Spleen (tissue), 11 donors: ENCODE measurements around the gene SVOP. TPM values are rescaled to one million over a fixed set of nuclear protein-coding genes. Genes with fewer than 3 reads are reported as not detected.

Experiments
- DNase-seq: peaks from one replicate; pipeline ENCODE4 v3.0.0-alpha.2; 2020
- H3K27ac ChIP-seq, 8 donors: fragments of 200-600 bp; sonication (generic) in 7 of 8; 1 replicate in 4 of 8; 2 replicates in 4 of 8; pipeline versions ENCODE4 v1.5.0 to v1.8.0; 2016 to 2021; ENCODE audit warnings: inconsistent platforms in 4 of 8, mild to moderate bottlenecking in 4 of 8, moderate library complexity in 1 of 8
- H3K27me3 ChIP-seq, 7 donors: fragments of 200-600 bp; sonication (generic) in 6 of 7; replicated peaks in 1 of 7; 1 replicate in 4 of 7; 2 replicates in 3 of 7; pipeline versions ENCODE4 v1.5.0 to v1.8.0; 2016 to 2021; ENCODE audit warnings: inconsistent platforms in 3 of 7, mild to moderate bottlenecking in 1 of 7
- H3K36me3 ChIP-seq, 6 donors: fragments of 200-600 bp; sonication (generic) in 5 of 6; 1 replicate in 4 of 6; 2 replicates in 2 of 6; pipeline versions ENCODE4 v1.5.0 to v1.8.0; 2016 to 2021; ENCODE audit warnings: inconsistent platforms in 2 of 6
- H3K4me1 ChIP-seq, 6 donors: fragments of 200-600 bp; sonication (generic) in 5 of 6; 1 replicate in 3 of 6; 2 replicates in 3 of 6; pipeline versions ENCODE4 v1.5.0 to v1.8.0; 2016 to 2021; ENCODE audit warnings: inconsistent platforms in 3 of 6
- H3K4me3 ChIP-seq, 8 donors: fragments of 200-600 bp; sonication (generic) in 7 of 8; 1 replicate in 4 of 8; 2 replicates in 4 of 8; pipeline versions ENCODE4 v1.5.0 to v1.8.0; 2016 to 2021; ENCODE audit warnings: inconsistent platforms in 4 of 8, mild to moderate bottlenecking in 4 of 8, moderate library complexity in 2 of 8
- H3K9me3 ChIP-seq, 8 donors: fragments of 200-600 bp; sonication (generic) in 7 of 8; 1 replicate in 4 of 8; 2 replicates in 4 of 8; pipeline versions ENCODE4 v1.5.0 to v1.8.0; 2016 to 2021; ENCODE audit warnings: inconsistent platforms in 4 of 8
- POLR2A ChIP-seq, 3 donors: fragments of 450-650 bp; IDR thresholded peaks; one replicate each; pipeline ENCODE4 v1.5.1; 2017; ENCODE audit warnings: antibody characterized with exemption in 3 of 3, mild to moderate bottlenecking in 1 of 3
- POLR2AphosphoS5 ChIP-seq, 3 donors: sonication (generic); formaldehyde crosslinking; IDR thresholded peaks; one replicate each; pipeline ENCODE4 v1.5.1; 2017; ENCODE audit warnings: antibody characterized with exemption in 3 of 3
- WGBS, 5 donors: extraction: QIAGEN DNeasy Blood & Tissue Kit in 3 of 5; methylation state at CpG; one replicate each; pipeline versions ENCODE4 v1.1.5 to v1.1.7; 2013 to 2018; 5-methylcytosine and 5-hydroxymethylcytosine counted together
- intact Hi-C: fragments of 100-400 bp; cut with DNase I; formaldehyde crosslinking; loops from one replicate; pipeline ENCODE4 v1.15.0; 2023; ENCODE audit warnings: low total_unique reads
- polyA plus RNA-seq, 3 donors: library from polyadenylated mRNA; stranded (reverse); fragments of 200-250 nt; gene quantifications; one replicate each; pipeline ENCODE4 v1.2.1, GENCODE V29; 2013
- total RNA-seq, 7 donors: library from RNA; depleted of rRNA in 3 of 7; stranded (reverse); fragments of >200 nt in 3 of 7; fragmentation: NEBNext Ultra II Directional in 4 of 7; extraction: Animal tissue kit (Norgen Biotek cat#: 25700) in 4 of 7; gene quantifications; one replicate each; pipeline versions ENCODE4 v1.1.0 to v1.2.1, GENCODE V29; 2016 to 2021
- TF ChIP-seq, protein P1 (sequence below), 11 experiments: fragments of 200-600 bp in 7 of 11; fragments of 450-650 bp in 4 of 11; sonication (generic) in 4 of 11; IDR thresholded peaks in 8 of 11; conservative IDR thresholded peaks in 3 of 11; 1 replicate in 7 of 11; 2 replicates in 4 of 11; pipeline versions ENCODE4 v1.4.0 to v1.8.0; 2016 to 2021; ENCODE audit warnings: antibody characterized with exemption in 11 of 11, inconsistent platforms in 4 of 11, mild to moderate bottlenecking in 1 of 11
- donor health status: healthy with polysubstance abuse.
- donor health status: DM: no; HTN: no; CAD: no; lungs with moderate emphysema.
- donor health status: DM: no; HTN: no; CAD: no.
- donor health status: Bipolar disorder and iron deficiency.
- donor health status: healthy.
- donor health status: DM: no; HTN: no; CAD: no.
- donor health status: DM: yes; HTN: yes; CAD: no.

Gene SVOP
- total and polyA plus RNA-seq, 10 donors, result not detected

DNA sequence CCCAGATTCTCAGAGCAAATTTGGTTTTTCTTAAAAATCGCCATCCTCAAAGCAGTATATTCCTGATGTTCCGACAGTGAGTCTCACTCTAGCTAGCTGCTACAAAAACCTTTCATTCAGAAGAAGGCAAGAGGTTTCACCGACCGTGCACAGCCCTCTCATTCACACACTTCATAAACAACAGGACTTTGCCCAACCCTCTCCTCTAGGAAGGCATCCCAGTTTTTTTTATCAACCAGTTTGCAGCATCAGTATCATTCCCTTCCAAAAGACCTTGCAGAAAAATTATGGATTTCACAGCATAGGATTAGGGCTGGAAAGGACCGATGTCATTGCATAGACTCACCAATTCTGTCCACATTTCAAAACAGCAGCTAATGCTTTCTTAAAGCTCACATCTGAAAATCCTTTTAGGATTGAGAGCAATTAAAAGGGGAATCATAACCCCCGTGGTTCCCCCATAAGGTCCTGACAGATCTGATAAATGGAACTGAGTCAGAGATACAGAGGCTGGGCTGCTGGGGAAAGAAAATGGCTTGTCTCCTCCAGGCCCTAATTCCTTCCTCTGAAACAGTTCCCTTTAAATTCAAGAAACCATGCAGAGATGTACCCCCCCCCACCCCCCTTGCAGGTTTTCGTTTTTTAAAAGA, 597 bp downstream of the SVOP start:
- Histone ChIP-seq H3K27ac (no peak overlapping the region), H3K36me3 (no peaks in the 10 kb centered on the region), H3K4me1 (peaks cover 0 to 8% (median 4%) of the 10 kb centered on the region in 6 donors), H3K4me3 (no peak overlapping the region), H3K9me3 (no peaks in the 10 kb centered on the region), H3K27me3 (peaks cover 0 to 63% (median 9%) of the 10 kb centered on the region in 7 donors)
- DNase-seq, result no peak
- 61 to 66% (median 62%) methylated on average over 7 of the region's 7 CpGs for WGBS, 5 donors
- intact Hi-C loops, result no loop called here
- TF ChIP-seq, protein P1, sequence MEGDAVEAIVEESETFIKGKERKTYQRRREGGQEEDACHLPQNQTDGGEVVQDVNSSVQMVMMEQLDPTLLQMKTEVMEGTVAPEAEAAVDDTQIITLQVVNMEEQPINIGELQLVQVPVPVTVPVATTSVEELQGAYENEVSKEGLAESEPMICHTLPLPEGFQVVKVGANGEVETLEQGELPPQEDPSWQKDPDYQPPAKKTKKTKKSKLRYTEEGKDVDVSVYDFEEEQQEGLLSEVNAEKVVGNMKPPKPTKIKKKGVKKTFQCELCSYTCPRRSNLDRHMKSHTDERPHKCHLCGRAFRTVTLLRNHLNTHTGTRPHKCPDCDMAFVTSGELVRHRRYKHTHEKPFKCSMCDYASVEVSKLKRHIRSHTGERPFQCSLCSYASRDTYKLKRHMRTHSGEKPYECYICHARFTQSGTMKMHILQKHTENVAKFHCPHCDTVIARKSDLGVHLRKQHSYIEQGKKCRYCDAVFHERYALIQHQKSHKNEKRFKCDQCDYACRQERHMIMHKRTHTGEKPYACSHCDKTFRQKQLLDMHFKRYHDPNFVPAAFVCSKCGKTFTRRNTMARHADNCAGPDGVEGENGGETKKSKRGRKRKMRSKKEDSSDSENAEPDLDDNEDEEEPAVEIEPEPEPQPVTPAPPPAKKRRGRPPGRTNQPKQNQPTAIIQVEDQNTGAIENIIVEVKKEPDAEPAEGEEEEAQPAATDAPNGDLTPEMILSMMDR (IDR thresholded peaks at IDR 0.05 in 8 of 11, conservative IDR thresholded peaks at IDR 0.05 in 3 of 11), result no peak
- TF ChIP-seq POLR2A (IDR thresholded peaks at IDR 0.05), result no peak
- TF ChIP-seq POLR2AphosphoS5 (IDR thresholded peaks at IDR 0.05), result no peak

DNA sequence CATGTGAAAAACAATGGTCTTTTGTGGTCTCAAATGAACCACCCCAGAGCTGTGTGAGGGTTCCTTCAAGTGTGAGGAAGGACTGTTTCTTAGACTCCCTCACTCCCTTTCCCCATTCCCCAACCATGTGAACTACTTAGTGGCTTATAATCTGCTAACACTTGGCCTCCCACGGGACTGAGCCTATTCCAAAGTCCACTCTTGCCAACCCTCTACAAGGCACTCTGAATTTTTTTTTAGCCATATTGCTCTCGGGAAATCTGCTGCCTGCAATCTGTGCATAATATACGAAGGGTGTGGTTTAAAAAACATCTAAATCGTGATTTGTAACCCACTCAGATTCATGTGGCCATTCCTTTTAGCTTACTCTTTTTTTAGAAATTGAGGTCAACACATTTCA, 2.6 kb downstream of the SVOP start:
- no peak overlapping the region for H3K27ac ChIP-seq
- H3K27me3 ChIP-seq, result peaks cover 0 to 77% (median 15%) of the 10 kb centered on the region in 7 donors
- WGBS, 5 donors, result 69 to 84% (median 74%) methylated on average over 4 of the region's 4 CpGs
- H3K4me3 ChIP-seq, result no peak overlapping the region
- peaks cover 0 to 8% (median 4%) of the 10 kb centered on the region in 6 donors for H3K4me1 ChIP-seq
- TF ChIP-seq POLR2AphosphoS5 (IDR thresholded peaks at IDR 0.05), result no peak
- TF ChIP-seq POLR2A (IDR thresholded peaks at IDR 0.05), result no peak
- TF ChIP-seq, protein P1 (IDR thresholded peaks at IDR 0.05 in 8 of 11, conservative IDR thresholded peaks at IDR 0.05 in 3 of 11), result no peak
- DNase-seq, result no peak
- no peaks in the 10 kb centered on the region for H3K9me3 ChIP-seq
- H3K36me3 ChIP-seq, result no peaks in the 10 kb centered on the region
- intact Hi-C loops, result no loop called here

DNA sequence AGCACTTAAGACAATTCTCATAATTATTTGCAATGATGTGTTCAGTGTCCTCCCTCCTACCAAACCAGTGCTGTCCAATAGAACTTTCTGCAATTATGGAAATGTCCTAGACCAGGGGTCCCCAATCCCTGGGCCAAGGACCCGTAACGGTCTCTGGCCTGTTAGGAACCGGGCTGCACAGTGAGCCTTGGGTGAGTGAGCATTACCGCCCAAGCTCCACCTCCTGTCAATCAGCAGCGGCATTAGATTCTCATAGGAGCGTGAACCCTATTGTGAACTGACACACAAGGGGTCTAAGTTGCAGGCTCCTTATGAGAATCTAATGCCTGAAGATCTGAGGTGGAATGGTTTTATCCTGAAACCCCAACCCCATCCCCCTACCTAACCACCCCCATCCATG, 3.9 kb downstream of the SVOP start:
- no peak overlapping the region for H3K27ac ChIP-seq
- TF ChIP-seq, protein P1 (IDR thresholded peaks at IDR 0.05 in 8 of 11, conservative IDR thresholded peaks at IDR 0.05 in 3 of 11), result no peak
- TF ChIP-seq POLR2A (IDR thresholded peaks at IDR 0.05) (no peak), POLR2AphosphoS5 (IDR thresholded peaks at IDR 0.05) (no peak)
- no peak overlapping the region for H3K4me3 ChIP-seq
- H3K36me3 ChIP-seq, result no peaks in the 10 kb centered on the region
- no peaks in the 10 kb centered on the region for H3K9me3 ChIP-seq
- H3K4me1 ChIP-seq, result peaks cover 0 to 8% (median 4%) of the 10 kb centered on the region in 6 donors
- WGBS, 5 donors, result 69 to 87% (median 84%) methylated on average over 6 of the region's 6 CpGs
- H3K27me3 ChIP-seq, result peaks cover 0 to 80% (median 15%) of the 10 kb centered on the region in 7 donors
- DNase-seq, result no peak
- intact Hi-C loops, result no loop called here

DNA sequence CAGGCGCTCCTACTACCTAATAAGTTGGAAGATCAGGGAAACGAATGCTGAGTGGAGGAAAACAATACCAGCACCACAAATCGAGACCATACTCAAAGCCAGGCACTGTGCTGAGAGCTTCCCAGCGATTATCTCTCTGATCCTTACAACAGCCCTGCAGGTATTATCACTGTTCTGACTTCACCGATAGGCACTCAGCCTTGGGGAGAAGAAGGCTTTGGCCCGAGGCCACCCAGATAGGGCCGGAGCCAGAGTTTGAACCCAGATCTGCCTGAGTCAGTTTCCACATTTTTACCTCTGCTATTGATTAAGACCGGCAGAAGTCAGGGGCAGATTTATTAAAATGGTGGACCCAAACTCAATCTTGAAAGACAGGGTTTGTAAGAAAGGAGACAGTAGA, 4.9 kb downstream of the SVOP start:
- no peak for DNase-seq
- intact Hi-C loops, result no loop called here
- Histone ChIP-seq H3K27me3 (peaks cover 0 to 76% (median 9%) of the 10 kb centered on the region in 7 donors), H3K9me3 (no peaks in the 10 kb centered on the region), H3K36me3 (no peaks in the 10 kb centered on the region), H3K27ac (no peak overlapping the region), H3K4me1 (peaks cover 0 to 6% (median 4%) of the 10 kb centered on the region in 6 donors), H3K4me3 (no peak overlapping the region)
- 79 to 87% (median 80%) methylated on average over 8 of the region's 8 CpGs for WGBS, 5 donors
- TF ChIP-seq, protein P1 (IDR thresholded peaks at IDR 0.05 in 8 of 11, conservative IDR thresholded peaks at IDR 0.05 in 3 of 11), result no peak
- TF ChIP-seq POLR2AphosphoS5 (IDR thresholded peaks at IDR 0.05) (no peak), POLR2A (IDR thresholded peaks at IDR 0.05) (no peak)
